Ovary (tissue), 9 donors: ENCODE results near the gene RABL3. TPM values are rescaled to one million over a fixed set of nuclear protein-coding genes. Genes with fewer than 3 reads are reported as not detected.

Experiments used
- DNase-seq, 5 donors: peaks; one replicate each; pipeline ENCODE4 v3.0.0-alpha.2; 2019 to 2020
- H3K27ac ChIP-seq, 2 donors: fragments of 200-600 bp; one replicate each; pipeline versions ENCODE4 v1.5.1 to v1.8.0; 2019 to 2022
- H3K27me3 ChIP-seq: fragments of 200-600 bp; one replicate; pipeline ENCODE4 v1.8.0; 2022
- H3K36me3 ChIP-seq: fragments of 200-600 bp; sonication (generic); one replicate; pipeline ENCODE4 v1.5.1; 2019
- H3K4me1 ChIP-seq: one replicate; pipeline ENCODE4 v1.8.1; 2013; ENCODE audit warnings: mild to moderate bottlenecking, moderate library complexity; ENCODE audit not compliant: insufficient read depth
- H3K4me3 ChIP-seq: fragments of 200-600 bp; sonication (generic); one replicate; pipeline ENCODE4 v1.5.1; 2017
- H3K9me3 ChIP-seq, 2 donors: fragments of 200-600 bp in 1 of 2; sonication (generic) in 1 of 2; one replicate each; pipeline versions ENCODE4 v1.5.1 to v1.8.1; 2013 to 2019; ENCODE audit warnings: mild to moderate bottlenecking in 1 of 2, moderate library complexity in 1 of 2
- CTCF ChIP-seq, 3 donors: fragments of 450-650 bp in 2 of 3; fragments of 200-600 bp in 1 of 3; IDR thresholded peaks; one replicate each; pipeline versions ENCODE4 v1.5.1 to v1.8.0; 2016 to 2022; ENCODE audit warnings: antibody characterized with exemption in 3 of 3, mild to moderate bottlenecking in 1 of 3
- EP300 ChIP-seq: sonication (generic); formaldehyde crosslinking; IDR thresholded peaks from one replicate; pipeline ENCODE4 v1.6.1; 2017; ENCODE audit warnings: antibody characterized with exemption
- POLR2A ChIP-seq: fragments of 450-650 bp; IDR thresholded peaks from one replicate; pipeline ENCODE4 v1.6.1; 2017; ENCODE audit warnings: antibody characterized with exemption, mild to moderate bottlenecking, moderate library complexity
- WGBS, 3 donors: extraction: QIAGEN DNeasy Blood & Tissue Kit in 1 of 3; methylation state at CpG; one replicate each; pipeline versions ENCODE4 v1.1.5 to v1.1.7; 2013 to 2017; 5-methylcytosine and 5-hydroxymethylcytosine counted together
- intact Hi-C, 4 donors: fragments of 100-400 bp; cut with DNase I; formaldehyde crosslinking; loops; one replicate each; pipeline versions ENCODE4 v1.11.0 to v1.15.1; 2022 to 2023
- polyA plus RNA-seq, 2 donors: library from polyadenylated mRNA; stranded (reverse); fragments of 200-250 nt in 1 of 2; fragments of 350-450 nt in 1 of 2; fragmentation: Illumina TruSeq in 1 of 2; extraction: RNeasy Lipid Tissue Mini Kit (QIAGEN cat#74804) in 1 of 2; gene quantifications; one replicate each; pipeline ENCODE4 v1.2.3, GENCODE V29; 2013 to 2014
- total RNA-seq, 7 donors: library from RNA; depleted of rRNA in 2 of 7; stranded (reverse); fragments of >200 nt in 2 of 7; fragmentation: NEBNext Ultra II Directional in 3 of 7; extraction: Animal tissue kit (Norgen Biotek cat#: 25700) in 3 of 7; gene quantifications; one replicate each; pipeline versions ENCODE4 v1.1.0 to v1.2.4, GENCODE V29; 2016 to 2023
- donor health status: DM: no; HTN: no; CAD: no; lungs with moderate emphysema.
- donor health status: DM: no; HTN: no; CAD: no.
- donor health status: Bipolar disorder and iron deficiency.
- donor health status: DM: yes; HTN: yes; CAD: no.
- donor health status: DM: no; HTN: no; CAD: no.
- donor health status: DM: yes; HTN: yes; CAD: no.

Gene RABL3
- total and polyA plus RNA-seq, 9 donors, result 8.1 to 36.1 (median 26.6) TPM

- H3K9me3 ChIP-seq, result no peaks in the 10 kb centered on the region
- no peak for TF ChIP-seq EP300
- no peak for TF ChIP-seq CTCF (IDR thresholded peaks at IDR 0.05)
- no peak for TF ChIP-seq POLR2A
- no peak overlapping the region for H3K27ac ChIP-seq
- no peak for DNase-seq
- 74 to 86% (median 85%) methylated on average over 3 of the region's 3 CpGs for WGBS, 3 donors
- no peaks in the 10 kb centered on the region for H3K27me3 ChIP-seq
- no peaks in the 10 kb centered on the region for H3K36me3 ChIP-seq
- intact Hi-C loops, result no loop called here
- H3K4me1 ChIP-seq, result peaks cover 1% of the 10 kb centered on the region
- H3K4me3 ChIP-seq, result no peak overlapping the region
These were observed 90.0 kb downstream of the RABL3 start for GRCh38 chr3:120652281-120652680.

GRCh38 chr3:120650311-120650710, 92.0 kb downstream of the RABL3 start:
- H3K27me3 ChIP-seq, result no peaks in the 10 kb centered on the region
- no peaks in the 10 kb centered on the region for H3K9me3 ChIP-seq
- TF ChIP-seq EP300 (no peak), CTCF (IDR thresholded peaks at IDR 0.05) (no peak), POLR2A (no peak)
- intact Hi-C loops, result no loop called here
- no peak overlapping the region for H3K27ac ChIP-seq
- 22 to 44% (median 22%) methylated on average over 2 of the region's 2 CpGs for WGBS, 3 donors
- DNase-seq, result no peak
- H3K4me1 ChIP-seq, result peaks cover 1% of the 10 kb centered on the region
- no peak overlapping the region for H3K4me3 ChIP-seq
- no peaks in the 10 kb centered on the region for H3K36me3 ChIP-seq

- H3K9me3 ChIP-seq, result no peaks in the 10 kb centered on the region
- no peak for DNase-seq
- H3K36me3 ChIP-seq, result no peaks in the 10 kb centered on the region
- peaks cover 4% of the 10 kb centered on the region for H3K4me1 ChIP-seq
- no peak for TF ChIP-seq POLR2A
- TF ChIP-seq EP300, result no peak
- no peak for TF ChIP-seq CTCF (IDR thresholded peaks at IDR 0.05)
- peak overlapping the region in 1 of 2 donors; percentile 30 for H3K27ac ChIP-seq
- intact Hi-C loops, result no loop called here
- 24 to 47% (median 25%) methylated on average over 3 of the region's 3 CpGs for WGBS, 3 donors
- H3K27me3 ChIP-seq, result no peaks in the 10 kb centered on the region
- no peak overlapping the region for H3K4me3 ChIP-seq
These were observed 92.5 kb downstream of the RABL3 start for GRCh38 chr3:120649830-120650233.

GRCh38 chr3:120648290-120648689, 94.0 kb downstream of the RABL3 start:
- no peak overlapping the region for H3K4me3 ChIP-seq
- intact Hi-C loops, result no loop called here
- no peak overlapping the region for H3K27ac ChIP-seq
- no peaks in the 10 kb centered on the region for H3K36me3 ChIP-seq
- no peak for TF ChIP-seq EP300
- 86 to 93% (median 88%) methylated on average over 5 of the region's 5 CpGs for WGBS, 3 donors
- H3K4me1 ChIP-seq, result peaks cover 4% of the 10 kb centered on the region
- no peak for DNase-seq
- H3K9me3 ChIP-seq, result no peaks in the 10 kb centered on the region
- no peaks in the 10 kb centered on the region for H3K27me3 ChIP-seq

- no peak overlapping the region for H3K4me3 ChIP-seq
- no peak overlapping the region for H3K27ac ChIP-seq
- WGBS, 3 donors, result 70 to 75% (median 73%) methylated on average over 5 of the region's 5 CpGs
- no peak for DNase-seq
- no peaks in the 10 kb centered on the region for H3K27me3 ChIP-seq
- H3K9me3 ChIP-seq, result no peaks in the 10 kb centered on the region
- H3K4me1 ChIP-seq, result peaks cover 3% of the 10 kb centered on the region
- intact Hi-C loops, result no loop called here
- no peak for TF ChIP-seq EP300
- no peak for TF ChIP-seq CTCF (IDR thresholded peaks at IDR 0.05)
- no peak for TF ChIP-seq POLR2A
- no peaks in the 10 kb centered on the region for H3K36me3 ChIP-seq
These were observed 95.4 kb downstream of the RABL3 start for GRCh38 chr3:120646771-120647432.
